Measurements from ENCODE around the gene C1orf50. TPM values are rescaled to one million over a fixed set of nuclear protein-coding genes. Genes with fewer than 3 reads are reported as not detected.

Gene C1orf50
- total RNA-seq, 1 experiment from 2014 or later: 5.1 TPM

GRCh38 chr1:42806171-42806570, 39.1 kb downstream of the C1orf50 start (continued):
- no peak for TF ChIP-seq AR (CRISPR knock-in tag; IDR thresholded peaks at IDR 0.05)
- no peak for TF ChIP-seq ZNF396 (CRISPR knock-in tag; IDR thresholded peaks at IDR 0.05; ENCODE audit: borderline replicate concordance)
- TF ChIP-seq EMX1 (CRISPR knock-in tag; IDR thresholded peaks at IDR 0.05): no peak
- no peak for TF ChIP-seq ZNF219 (CRISPR knock-in tag; IDR thresholded peaks at IDR 0.05; ENCODE audit: borderline replicate concordance)
- no peak for TF ChIP-seq ZSCAN18 (CRISPR knock-in tag; IDR thresholded peaks at IDR 0.05)
- no peak for TF ChIP-seq ZNF232 (CRISPR knock-in tag; IDR thresholded peaks at IDR 0.05)
- TF ChIP-seq ATF6 (CRISPR knock-in tag; IDR thresholded peaks at IDR 0.05): no peak
- no peak for TF ChIP-seq E2F1 (CRISPR knock-in tag; IDR thresholded peaks at IDR 0.05)
- no peak for TF ChIP-seq SMAD3 (CRISPR knock-in tag; IDR thresholded peaks at IDR 0.05; ENCODE audit: borderline replicate concordance)
- TF ChIP-seq ZMAT4 (CRISPR knock-in tag; IDR thresholded peaks at IDR 0.05): no peak

GRCh38 chr1:42806593-42806992, 39.5 kb downstream of the C1orf50 start:
- peaks cover 36% of the 10 kb centered on the region for H3K9me3 Mint-ChIP-seq
- TF ChIP-seq ZNF512 (CRISPR knock-in tag; IDR thresholded peaks at IDR 0.05; ENCODE audit: borderline replicate concordance) (no peak), FOXJ3 (CRISPR knock-in tag; IDR thresholded peaks at IDR 0.05; ENCODE audit: borderline replicate concordance) (no peak), ELF4 (CRISPR knock-in tag; IDR thresholded peaks at IDR 0.05; ENCODE audit: low read depth) (no peak), NR3C1 (CRISPR knock-in tag; conservative IDR thresholded peaks at IDR 0.05; ENCODE audit: low read depth) (no peak), AR (CRISPR knock-in tag; IDR thresholded peaks at IDR 0.05) (no peak), GRHL2 (CRISPR knock-in tag; IDR thresholded peaks at IDR 0.05; ENCODE audit: insufficient replicate concordance, severe bottlenecking) (no peak), SOX15 (CRISPR knock-in tag; IDR thresholded peaks at IDR 0.05) (no peak), ZBTB21 (CRISPR knock-in tag; IDR thresholded peaks at IDR 0.05; ENCODE audit: borderline replicate concordance) (no peak), ZMAT4 (CRISPR knock-in tag; IDR thresholded peaks at IDR 0.05) (no peak), GTF2I (CRISPR knock-in tag; conservative IDR thresholded peaks at IDR 0.05) (no peak), NFE2L1 (CRISPR knock-in tag; IDR thresholded peaks at IDR 0.05) (no peak), ERG (CRISPR knock-in tag; IDR thresholded peaks at IDR 0.05) (no peak), NR1H2 (CRISPR knock-in tag; IDR thresholded peaks at IDR 0.05) (no peak), FOXK1 (CRISPR knock-in tag; IDR thresholded peaks at IDR 0.05) (no peak), NR2C2 (CRISPR knock-in tag; IDR thresholded peaks at IDR 0.05) (no peak)
- H3K27ac Mint-ChIP-seq: no peak overlapping the region
- H3K4me3 Mint-ChIP-seq: no peak overlapping the region
- ChIA-PET CTCF (interaction anchor here (1.0 to 1.4 kb wide), 3 partner anchors 40 to 267 kb away, joined by 3 to 4 read pairs (median 3); partner anchors contain the start of genes P3H1 and ZNF691), POLR2A (no interaction called here)
- no peaks in the 10 kb centered on the region for H3K27me3 Mint-ChIP-seq (ENCODE audit: low read depth)
- H3K4me1 Mint-ChIP-seq: no peaks in the 10 kb centered on the region
- peaks cover 36% of the 10 kb centered on the region for H3K36me3 Mint-ChIP-seq
- no peak for ATAC-seq
- DNase-seq (ENCODE audit: low spot score): no peak
